GM06990 (cell line): ENCODE measurements around the gene CACNA1A.

Source experiments
- DNase-seq: peaks from one replicate; pipeline ENCODE4 v3.0.0-alpha.2; 2011; ENCODE audit not compliant: insufficient read length; ENCODE audit errors: extremely low read depth
- H3K27me3 ChIP-seq: replicated peaks from 2 replicates; pipeline ENCODE4 v1.6.0; 2011; ENCODE audit warnings: low read length; ENCODE audit not compliant: control insufficient read depth, insufficient read depth
- H3K36me3 ChIP-seq: 2 replicates; pipeline ENCODE4 v1.5.1; 2011; ENCODE audit warnings: low read length; ENCODE audit not compliant: control insufficient read depth, insufficient read depth
- H3K4me3 ChIP-seq: replicated peaks from 2 replicates; pipeline ENCODE4 v1.5.1; 2011; ENCODE audit warnings: low read depth, mild to moderate bottlenecking, control low read depth, low read length
- TF ChIP-seq, protein P1 (sequence below): IDR thresholded peaks from 2 replicates; pipeline ENCODE4 v1.5.1; 2011; ENCODE audit warnings: low read length, control low read depth, mild to moderate bottlenecking, inconsistent platforms; ENCODE audit not compliant: insufficient read depth, poor library complexity, severe bottlenecking

CACNA1A gene

DNA sequence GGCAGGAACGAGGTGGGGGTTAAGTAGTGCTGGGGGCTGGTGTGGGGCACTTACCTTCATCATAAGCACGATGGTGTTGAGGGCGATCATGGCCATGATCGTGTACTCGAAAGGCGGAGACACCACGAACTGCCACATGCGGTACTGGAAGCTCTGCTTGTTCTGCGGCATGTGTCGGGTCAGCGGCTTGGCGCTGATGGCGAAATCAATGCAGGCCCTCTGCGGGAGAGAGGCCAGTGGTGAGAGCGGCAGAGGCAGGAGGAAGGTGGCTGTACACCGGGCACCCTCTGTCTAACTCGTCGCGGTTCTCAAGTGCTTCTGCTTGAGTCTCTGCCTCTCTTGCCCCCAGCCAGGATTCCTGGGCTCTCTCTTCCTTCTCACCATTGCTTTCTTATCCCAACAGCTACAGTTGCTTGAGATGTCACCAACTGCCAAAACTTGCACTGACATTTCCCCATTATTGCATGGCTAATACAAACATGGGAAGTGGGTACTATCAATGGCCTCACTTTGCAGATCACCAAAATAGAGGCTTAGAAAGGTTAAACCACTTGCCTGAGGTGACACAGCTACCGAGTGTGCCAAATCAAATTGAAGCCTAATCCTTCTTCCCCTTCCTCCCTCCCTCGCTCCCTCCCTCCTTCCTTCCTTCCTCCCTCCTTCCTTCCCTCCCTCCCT lies 251.1 kb downstream of the CACNA1A start:
- TF ChIP-seq, protein P1, sequence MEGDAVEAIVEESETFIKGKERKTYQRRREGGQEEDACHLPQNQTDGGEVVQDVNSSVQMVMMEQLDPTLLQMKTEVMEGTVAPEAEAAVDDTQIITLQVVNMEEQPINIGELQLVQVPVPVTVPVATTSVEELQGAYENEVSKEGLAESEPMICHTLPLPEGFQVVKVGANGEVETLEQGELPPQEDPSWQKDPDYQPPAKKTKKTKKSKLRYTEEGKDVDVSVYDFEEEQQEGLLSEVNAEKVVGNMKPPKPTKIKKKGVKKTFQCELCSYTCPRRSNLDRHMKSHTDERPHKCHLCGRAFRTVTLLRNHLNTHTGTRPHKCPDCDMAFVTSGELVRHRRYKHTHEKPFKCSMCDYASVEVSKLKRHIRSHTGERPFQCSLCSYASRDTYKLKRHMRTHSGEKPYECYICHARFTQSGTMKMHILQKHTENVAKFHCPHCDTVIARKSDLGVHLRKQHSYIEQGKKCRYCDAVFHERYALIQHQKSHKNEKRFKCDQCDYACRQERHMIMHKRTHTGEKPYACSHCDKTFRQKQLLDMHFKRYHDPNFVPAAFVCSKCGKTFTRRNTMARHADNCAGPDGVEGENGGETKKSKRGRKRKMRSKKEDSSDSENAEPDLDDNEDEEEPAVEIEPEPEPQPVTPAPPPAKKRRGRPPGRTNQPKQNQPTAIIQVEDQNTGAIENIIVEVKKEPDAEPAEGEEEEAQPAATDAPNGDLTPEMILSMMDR = no peak
- no peaks in the 10 kb centered on the region for H3K27me3 ChIP-seq
- H3K4me3 ChIP-seq = no peak overlapping the region
- DNase-seq = no peak
- no peaks in the 10 kb centered on the region for H3K36me3 ChIP-seq

DNA sequence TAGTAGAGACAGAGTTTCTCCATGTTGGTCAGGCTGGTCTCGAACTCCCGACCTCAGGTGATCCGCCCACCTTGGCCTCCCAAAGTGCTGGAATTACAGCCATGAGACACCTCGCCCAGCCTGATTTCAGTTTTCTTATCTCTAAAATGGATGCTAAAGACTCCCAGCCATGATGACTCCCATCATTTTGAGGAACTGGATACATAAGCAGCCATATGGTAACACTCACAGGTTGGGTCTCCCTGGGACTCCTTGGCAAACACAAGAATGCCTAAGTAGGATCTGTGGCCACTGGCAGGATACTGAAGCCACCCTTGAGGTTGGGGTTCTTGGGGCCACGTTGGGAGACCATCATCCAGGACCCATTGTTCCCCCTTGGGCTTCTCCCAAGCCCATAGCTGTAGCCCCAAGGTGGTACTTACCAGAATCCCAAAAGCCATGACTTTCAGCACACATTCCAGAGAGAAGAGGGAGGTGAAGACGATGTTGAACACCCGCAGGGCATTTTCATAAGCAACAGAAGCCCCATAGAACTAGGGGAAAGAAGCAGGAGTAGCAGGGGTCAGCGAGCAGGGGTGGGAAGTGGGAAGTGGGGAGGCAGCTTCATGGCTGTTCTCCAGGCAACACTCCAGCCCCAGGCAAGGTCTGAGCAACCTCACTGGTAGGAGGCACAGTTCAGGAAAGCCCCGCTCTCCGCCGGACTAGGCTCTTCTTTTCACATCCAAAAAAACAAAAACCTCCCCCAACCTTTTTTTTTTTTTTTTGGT lies 253.5 kb downstream of the CACNA1A start:
- no peaks in the 10 kb centered on the region for H3K36me3 ChIP-seq
- DNase-seq = no peak
- no peak overlapping the region for H3K4me3 ChIP-seq
- H3K27me3 ChIP-seq = no peaks in the 10 kb centered on the region
- TF ChIP-seq, protein P1 = no peak

DNA sequence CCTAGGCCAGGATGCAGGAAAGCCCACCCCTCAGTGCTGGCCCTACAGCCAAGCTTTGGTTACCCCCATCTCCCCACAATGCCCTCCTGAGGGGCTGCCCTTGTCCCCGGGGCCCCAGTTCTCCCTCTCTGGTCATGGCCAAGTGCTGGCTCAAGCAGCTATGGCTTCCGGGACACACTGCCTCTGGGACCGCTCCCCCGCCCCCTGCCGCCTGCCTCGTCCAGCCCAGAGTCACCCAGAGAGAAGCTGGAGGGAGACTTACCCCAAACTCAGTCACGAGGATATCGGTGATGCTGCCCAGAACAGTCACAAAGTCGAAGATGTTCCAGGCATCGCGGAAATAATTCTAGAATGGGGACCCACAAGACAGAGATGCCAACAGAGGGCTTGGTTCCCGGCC lies 261.4 kb downstream of the CACNA1A start:
- Histone ChIP-seq H3K4me3 (no peak overlapping the region), H3K36me3 (no peaks in the 10 kb centered on the region), H3K27me3 (no peaks in the 10 kb centered on the region)
- TF ChIP-seq, protein P1 = no peak
- no peak for DNase-seq

DNA sequence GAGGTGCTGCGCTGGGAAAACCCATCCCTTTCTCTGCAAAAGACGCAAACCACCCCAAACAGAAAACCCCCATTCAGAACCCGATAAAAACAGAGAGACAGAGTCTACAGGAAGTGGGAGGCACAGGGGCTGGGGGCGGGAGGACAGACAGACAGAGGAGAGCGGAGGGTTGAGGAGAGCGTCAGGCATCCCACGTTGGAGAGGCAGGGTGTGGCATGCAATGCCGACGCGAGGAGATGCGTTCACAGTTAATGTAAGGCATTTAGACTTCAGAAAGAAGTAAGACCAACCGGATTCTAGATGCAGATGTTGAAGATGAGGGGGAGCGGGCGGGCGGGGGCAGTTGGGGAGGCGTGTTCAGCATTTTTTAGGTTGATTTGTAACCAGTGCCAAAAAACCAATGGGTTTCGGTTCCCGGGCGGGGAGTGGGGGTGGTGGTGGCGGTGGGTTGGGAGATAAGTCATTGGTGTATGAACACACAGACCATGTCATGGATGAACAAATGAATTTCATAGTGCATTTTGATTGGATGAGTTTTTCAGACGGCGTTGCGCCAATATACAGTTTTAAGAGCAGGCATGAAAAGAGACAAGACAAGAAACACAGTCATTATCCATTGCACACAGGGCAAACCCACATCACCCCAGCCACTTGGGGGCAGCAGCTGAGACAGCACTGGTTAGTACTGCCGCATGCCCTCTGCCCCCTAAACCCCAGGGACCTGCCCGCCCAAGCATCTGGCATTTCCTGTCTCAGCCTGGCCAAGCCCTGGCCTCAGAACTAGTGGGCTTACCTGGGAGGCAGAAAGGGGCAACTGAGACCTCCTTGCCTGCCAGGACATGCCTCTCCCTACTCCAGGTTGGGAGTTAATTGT lies 264.8 kb downstream of the CACNA1A start:
- H3K27me3 ChIP-seq = no peaks in the 10 kb centered on the region
- no peak for DNase-seq
- H3K4me3 ChIP-seq = no peak overlapping the region
- TF ChIP-seq, protein P1 = peak; percentile 30
- H3K36me3 ChIP-seq = no peaks in the 10 kb centered on the region

DNA sequence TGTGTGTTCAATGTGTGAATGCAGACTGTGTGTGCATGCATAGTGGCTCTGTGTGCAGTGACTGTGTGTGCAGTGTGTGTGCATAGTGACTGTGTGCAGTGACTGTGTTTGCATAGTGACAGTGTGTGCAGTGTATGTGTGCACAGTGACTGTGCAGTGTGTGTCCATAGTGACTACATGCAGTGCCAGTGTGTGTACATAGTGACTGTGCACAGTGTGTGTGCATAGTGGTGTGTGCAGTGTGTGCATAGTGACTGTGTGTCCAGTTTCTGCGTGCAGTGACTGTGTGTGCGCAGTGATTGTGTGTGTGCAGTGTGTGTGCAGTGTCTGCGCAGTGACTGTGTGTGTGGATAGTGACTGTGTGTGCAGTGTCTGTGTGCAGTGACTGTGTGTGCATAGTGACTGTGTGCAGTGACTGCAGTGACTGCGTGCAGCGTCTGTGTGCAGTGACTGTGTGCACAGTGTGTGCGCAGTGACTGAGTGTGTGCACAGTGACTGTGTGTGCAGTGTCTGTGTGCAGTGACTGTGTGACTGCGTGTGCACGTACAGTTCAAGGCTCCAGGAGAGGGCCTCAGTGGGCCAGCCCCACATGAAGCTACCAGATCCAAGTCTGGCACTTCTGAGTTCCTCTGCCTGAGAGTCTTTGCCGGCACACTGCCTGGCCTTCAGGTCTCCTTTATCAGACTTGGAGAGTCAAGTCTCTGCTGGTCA lies 265.8 kb downstream of the CACNA1A start:
- no peak overlapping the region for H3K4me3 ChIP-seq
- no peaks in the 10 kb centered on the region for H3K27me3 ChIP-seq
- H3K36me3 ChIP-seq = no peaks in the 10 kb centered on the region
- no peak for DNase-seq
- TF ChIP-seq, protein P1 = no peak
